ENCODE measurements around the gene IGF1R.

GRCh38 chr15:98826658-98827057, 178.3 kb downstream of the IGF1R start:
- TF ChIP-seq CTCF (IDR thresholded peaks at IDR 0.05; ENCODE audit: insufficient read depth, low read length, poor library complexity, severe bottlenecking) (no peak), EZH2phosphoT487 (conservative IDR thresholded peaks at IDR 0.05; ENCODE audit: low read length) (no peak)
